ENCODE results near the gene ABCF2. TPM values are rescaled to one million over a fixed set of nuclear protein-coding genes. Genes with fewer than 3 reads are reported as not detected.

ABCF2 gene
- total RNA-seq, 2 donors from 2014 or later: 11.9 to 13.5 TPM

GRCh38 chr7:151191544-151191943 lies 35.5 kb downstream of the ABCF2 start:
- intact Hi-C loops (cut with DNase I): no loop called here
- H3K27me3 ChIP-seq: no peaks in the 10 kb centered on the region
- WGBS, 2 donors: 67 to 72% methylated on average over 5 to 12 of the region's 12 CpGs
- no peak for DNase-seq
- H3K27ac ChIP-seq: no peak overlapping the region
- H3K9me3 ChIP-seq: no peaks in the 10 kb centered on the region
- no peaks in the 10 kb centered on the region for H3K4me1 ChIP-seq
- no peak for TF ChIP-seq CTCF (IDR thresholded peaks at IDR 0.05)
- TF ChIP-seq POLR2A (IDR thresholded peaks at IDR 0.05): no peak
- no peaks in the 10 kb centered on the region for H3K36me3 ChIP-seq (replicated peaks in 1 of 2; ENCODE audit: insufficient read depth in 1 of 2, low read depth in 2 of 2)
- H3K4me3 ChIP-seq: no peak overlapping the region
- ATAC-seq: no peak

- ATAC-seq: no peak
- H3K4me3 ChIP-seq: no peak overlapping the region
- WGBS, 2 donors: 55 to 56% methylated on average over 4 of the region's 4 CpGs
- no peaks in the 10 kb centered on the region for H3K4me1 ChIP-seq
- no peaks in the 10 kb centered on the region for H3K36me3 ChIP-seq (replicated peaks in 1 of 2; ENCODE audit: insufficient read depth in 1 of 2, low read depth in 2 of 2)
- no peak for TF ChIP-seq CTCF (IDR thresholded peaks at IDR 0.05)
- no peak for TF ChIP-seq POLR2A (IDR thresholded peaks at IDR 0.05)
- intact Hi-C loops (cut with DNase I): no loop called here
- no peaks in the 10 kb centered on the region for H3K27me3 ChIP-seq
- no peak for DNase-seq
- no peaks in the 10 kb centered on the region for H3K9me3 ChIP-seq
- no peak overlapping the region for H3K27ac ChIP-seq
Measured at GRCh38 chr7:151189038-151189437, 38.0 kb downstream of the ABCF2 start.

- WGBS, 2 donors: 31 to 49% methylated on average over 2 to 5 of the region's 5 CpGs
Measured at GRCh38 chr7:151188252-151188542, 38.8 kb downstream of the ABCF2 start.

GRCh38 chr7:151187409-151188251 lies 39.4 kb downstream of the ABCF2 start:
- no peaks in the 10 kb centered on the region for H3K27me3 ChIP-seq
- no peak overlapping the region for H3K27ac ChIP-seq
- ATAC-seq (no peak), DNase-seq (no peak)
- TF ChIP-seq CTCF (IDR thresholded peaks at IDR 0.05) (no peak), POLR2A (IDR thresholded peaks at IDR 0.05) (no peak)
- H3K4me1 ChIP-seq: no peaks in the 10 kb centered on the region
- H3K9me3 ChIP-seq: no peaks in the 10 kb centered on the region
- H3K4me3 ChIP-seq: no peak overlapping the region
- no peaks in the 10 kb centered on the region for H3K36me3 ChIP-seq (replicated peaks in 1 of 2; ENCODE audit: insufficient read depth in 1 of 2, low read depth in 2 of 2)
- WGBS, 2 donors: 72 to 76% methylated on average over 10 to 22 of the region's 22 CpGs
- intact Hi-C loops (cut with DNase I): no loop called here

More at GRCh38 chr7:151188252-151188542, 38.8 kb downstream of the ABCF2 start:
- no peak for TF ChIP-seq CTCF (IDR thresholded peaks at IDR 0.05)
- no peak for TF ChIP-seq POLR2A (IDR thresholded peaks at IDR 0.05)
- intact Hi-C loops (cut with DNase I): no loop called here
- Histone ChIP-seq H3K4me3 (no peak overlapping the region), H3K4me1 (no peaks in the 10 kb centered on the region), H3K27ac (no peak overlapping the region), H3K9me3 (no peaks in the 10 kb centered on the region), H3K36me3 (replicated peaks in 1 of 2; ENCODE audit: insufficient read depth in 1 of 2, low read depth in 2 of 2) (no peaks in the 10 kb centered on the region), H3K27me3 (no peaks in the 10 kb centered on the region)
- ATAC-seq: no peak
- DNase-seq: no peak
